HG03097 (cell line): Measurements from ENCODE around the gene IFNK.
"Not testable (repeated sequence)": the region's sequence is repeated elsewhere in the genome, so short reads cannot be mapped to it uniquely, and the experiment has no call there.

Experiments
- ATAC-seq: cut with Tn5 transposase; IDR thresholded peaks from one replicate; pipeline ENCODE4 v1.9.1; 2021; ENCODE audit not compliant: unreplicated experiment, low FRiP score

Gene IFNK, protein sequence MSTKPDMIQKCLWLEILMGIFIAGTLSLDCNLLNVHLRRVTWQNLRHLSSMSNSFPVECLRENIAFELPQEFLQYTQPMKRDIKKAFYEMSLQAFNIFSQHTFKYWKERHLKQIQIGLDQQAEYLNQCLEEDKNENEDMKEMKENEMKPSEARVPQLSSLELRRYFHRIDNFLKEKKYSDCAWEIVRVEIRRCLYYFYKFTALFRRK

DNA sequence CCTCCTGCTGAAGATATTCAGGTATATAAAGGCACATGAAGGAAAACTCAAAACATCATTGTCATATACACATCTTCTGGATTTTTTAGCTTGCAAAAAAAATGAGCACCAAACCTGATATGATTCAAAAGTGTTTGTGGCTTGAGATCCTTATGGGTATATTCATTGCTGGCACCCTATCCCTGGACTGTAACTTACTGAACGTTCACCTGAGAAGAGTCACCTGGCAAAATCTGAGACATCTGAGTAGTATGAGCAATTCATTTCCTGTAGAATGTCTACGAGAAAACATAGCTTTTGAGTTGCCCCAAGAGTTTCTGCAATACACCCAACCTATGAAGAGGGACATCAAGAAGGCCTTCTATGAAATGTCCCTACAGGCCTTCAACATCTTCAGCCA is at the start of gene IFNK:
IFNK (plus strand) TSS at position 55 of the 400 bp plus-strand sequence; CDS start at position 102, 47 bp downstream.
- no peak for ATAC-seq

DNA sequence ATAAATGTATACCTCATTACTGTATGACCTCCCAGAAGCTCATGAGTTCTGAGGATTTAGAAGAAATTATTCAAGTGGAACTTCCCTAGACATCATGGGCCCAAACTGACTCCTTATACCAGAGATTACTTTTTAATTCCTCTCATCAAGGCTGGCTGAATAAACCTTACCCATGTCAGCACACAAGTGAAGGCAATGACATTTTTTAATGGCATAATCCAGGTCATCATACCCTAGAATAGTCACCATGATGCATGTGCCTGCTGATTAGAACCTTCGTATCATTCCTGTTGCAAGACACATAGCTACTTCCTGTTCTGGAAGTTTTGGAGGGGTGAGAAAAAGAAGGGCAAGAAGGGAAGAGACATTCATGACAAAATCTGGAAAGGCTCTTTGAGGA is 49.8 kb upstream of the IFNK start:
- ATAC-seq: no peak

DNA sequence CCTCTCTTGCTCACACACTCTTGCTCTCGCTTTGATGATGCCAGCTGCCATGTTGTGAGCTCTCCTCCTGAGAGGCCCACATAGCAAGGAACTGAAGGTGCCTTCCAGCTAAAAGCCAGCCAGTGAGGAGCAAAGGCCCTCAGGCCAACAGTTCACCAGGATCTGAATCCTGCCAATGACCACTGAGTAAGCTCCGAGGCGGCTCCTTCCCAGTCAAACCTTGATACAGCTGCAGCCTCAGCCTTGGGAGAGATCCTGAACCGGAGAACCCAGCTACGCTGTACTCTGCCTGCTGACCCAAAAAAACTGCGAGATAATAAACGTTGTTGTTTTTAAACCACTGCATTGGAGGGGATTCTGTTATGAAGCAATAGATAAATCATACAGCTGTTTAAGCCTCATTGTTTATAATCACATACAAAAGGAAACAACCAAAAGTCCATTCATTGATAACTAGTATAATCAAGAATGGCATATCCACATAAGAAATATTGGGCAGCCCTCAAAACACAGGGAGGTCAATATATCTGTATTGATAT is 49.0 kb upstream of the IFNK start:
- no peak for ATAC-seq

DNA sequence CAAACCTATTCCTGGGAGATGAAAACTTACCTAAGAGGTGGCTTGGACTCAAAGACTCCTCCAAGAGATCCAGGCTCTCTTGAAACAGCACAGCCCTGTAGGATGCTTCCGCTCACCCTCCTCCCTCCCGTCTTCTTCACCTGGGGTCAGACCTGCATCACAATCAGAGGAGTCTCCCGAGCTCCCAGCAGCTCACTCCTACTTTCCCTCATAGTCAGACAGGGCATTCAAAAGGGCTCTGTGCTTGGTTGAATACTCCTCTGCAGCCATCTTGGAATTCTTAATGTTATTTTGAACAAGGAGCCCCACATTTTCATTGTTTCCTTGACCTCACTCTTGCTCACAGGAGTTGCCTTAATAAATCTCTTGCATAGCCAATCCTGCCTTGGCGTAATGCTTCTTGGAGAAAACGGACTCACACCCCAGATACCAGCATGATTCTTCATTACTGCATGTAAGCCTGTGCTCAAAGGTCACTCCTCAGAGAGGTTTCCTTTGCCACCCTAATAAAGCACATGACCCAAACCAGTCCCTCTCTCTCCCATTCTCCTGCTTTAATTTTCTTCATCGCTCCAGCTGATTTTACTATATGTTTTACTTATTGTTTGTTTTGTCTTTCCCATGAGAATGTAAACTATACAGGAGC is 47.1 kb upstream of the IFNK start:
- no peak for ATAC-seq

DNA sequence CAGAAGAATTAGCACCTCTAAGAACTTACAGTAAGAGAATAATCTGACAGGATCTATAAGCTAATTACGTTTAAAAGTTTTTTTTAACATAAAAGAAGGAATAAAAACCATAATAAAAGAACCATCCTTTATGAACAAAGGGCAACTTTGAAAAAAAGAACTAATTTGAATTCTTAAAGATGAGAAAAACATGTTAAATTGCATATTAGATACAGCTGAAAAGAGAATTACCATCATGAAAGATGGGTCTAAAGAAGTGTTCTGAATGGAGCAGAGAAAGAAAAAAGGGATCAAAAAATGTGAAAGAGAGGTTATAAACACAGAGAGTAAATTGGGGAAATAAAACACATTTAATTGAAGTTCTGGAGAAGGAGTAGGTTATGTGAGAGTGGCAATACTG is 45.8 kb upstream of the IFNK start:
- no peak for ATAC-seq

DNA sequence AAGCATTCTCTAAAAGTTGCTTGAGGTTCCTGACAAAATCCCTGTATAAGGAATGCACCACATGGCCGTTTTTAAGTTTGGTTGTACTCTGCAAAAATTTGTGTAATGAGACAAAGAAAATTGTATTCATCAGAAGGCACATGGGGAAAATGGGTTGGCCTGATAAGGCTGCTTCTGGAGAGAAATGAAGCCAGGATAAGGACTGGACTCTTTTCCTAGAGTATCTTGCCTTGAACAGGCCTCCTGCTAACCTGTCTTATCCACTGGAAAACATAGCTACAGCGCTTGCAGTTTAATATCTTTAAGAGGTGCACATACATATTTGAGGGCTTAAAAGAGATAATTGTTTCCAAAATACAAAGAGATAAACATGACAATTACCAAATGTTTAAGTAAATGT is 41.4 kb upstream of the IFNK start:
- ATAC-seq: no peak

DNA sequence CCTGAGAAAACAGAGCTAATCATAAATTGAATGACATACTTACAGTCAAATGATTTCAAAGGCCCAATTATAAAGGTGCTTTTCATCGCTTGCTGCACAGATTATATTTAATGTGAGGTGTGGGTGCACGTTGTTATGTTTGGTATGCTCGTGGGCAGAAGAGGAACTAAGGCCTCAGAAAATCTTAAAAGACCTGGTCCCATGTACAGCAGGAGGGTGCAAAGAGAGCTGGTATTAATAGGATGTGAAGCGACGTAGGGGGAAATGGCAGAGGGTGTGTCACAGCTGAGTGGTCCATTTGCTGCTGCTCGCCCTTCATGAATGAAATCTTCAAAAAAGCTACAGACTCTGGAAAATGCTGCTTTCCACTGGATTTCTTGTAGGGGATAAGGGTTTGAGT is 40.5 kb upstream of the IFNK start:
- ATAC-seq: no peak

DNA sequence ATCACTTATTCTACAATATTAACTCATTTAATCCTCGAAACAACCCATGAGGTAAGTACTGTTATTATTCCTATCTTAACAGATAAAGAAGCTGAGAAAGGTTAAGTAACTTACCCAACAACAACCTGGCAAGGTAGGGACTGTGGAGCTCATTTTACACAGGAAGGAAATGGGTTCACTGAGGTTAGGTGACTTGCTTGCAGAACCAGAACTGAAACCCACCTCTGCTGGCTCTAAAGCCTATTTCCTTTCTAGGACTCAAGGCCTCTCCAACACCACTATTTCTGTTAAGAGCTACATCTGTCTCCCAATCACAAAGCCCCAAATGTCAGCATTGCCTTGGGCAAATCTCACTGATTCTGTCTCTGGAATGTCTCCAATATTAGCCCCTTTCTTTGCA is 38.9 kb upstream of the IFNK start:
- peak; percentile 84 for ATAC-seq

DNA sequence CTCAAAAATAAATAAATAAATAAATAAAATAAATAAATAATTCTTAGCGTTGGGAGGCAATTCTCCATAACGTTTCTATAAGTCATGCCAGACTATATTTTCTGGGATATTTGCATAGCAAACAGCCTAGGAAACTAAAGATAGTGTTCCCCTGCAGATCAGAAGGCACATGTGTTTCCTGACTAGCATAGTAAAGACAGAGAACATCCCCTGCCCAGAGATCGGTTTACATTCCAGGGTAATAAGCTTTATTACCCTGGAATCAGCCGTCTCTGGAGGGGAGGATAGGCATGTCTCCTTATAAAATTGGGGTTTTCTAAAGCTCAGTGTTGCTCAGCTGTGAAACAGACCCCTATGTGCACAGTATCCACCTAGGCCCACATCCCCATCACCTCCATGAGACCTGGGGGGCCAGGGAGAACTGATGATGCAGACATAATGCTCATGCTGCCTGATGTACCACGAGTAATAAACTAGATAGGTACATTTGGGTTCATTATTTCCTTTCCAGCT is 36.9 kb upstream of the IFNK start:
- ATAC-seq: no peak

DNA sequence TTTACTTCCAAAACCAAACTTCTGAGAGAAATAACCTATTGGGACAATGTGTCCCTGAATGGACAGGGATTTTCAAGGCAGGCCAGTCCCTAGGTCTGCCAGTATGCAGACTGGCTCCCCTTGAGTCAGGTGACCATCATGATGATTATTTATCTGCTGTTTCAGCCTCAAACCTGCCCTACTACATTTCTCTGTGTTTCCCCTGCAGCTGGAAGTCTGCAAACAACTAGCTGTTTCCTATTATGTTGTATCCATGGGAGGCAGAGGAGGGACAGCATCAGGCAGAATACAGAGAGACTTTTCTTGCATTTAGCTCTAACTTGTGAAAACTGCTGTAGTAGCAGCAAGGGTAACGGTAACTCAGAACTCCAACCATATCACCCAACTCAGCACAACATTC is 36.2 kb upstream of the IFNK start:
- ATAC-seq: no peak

DNA sequence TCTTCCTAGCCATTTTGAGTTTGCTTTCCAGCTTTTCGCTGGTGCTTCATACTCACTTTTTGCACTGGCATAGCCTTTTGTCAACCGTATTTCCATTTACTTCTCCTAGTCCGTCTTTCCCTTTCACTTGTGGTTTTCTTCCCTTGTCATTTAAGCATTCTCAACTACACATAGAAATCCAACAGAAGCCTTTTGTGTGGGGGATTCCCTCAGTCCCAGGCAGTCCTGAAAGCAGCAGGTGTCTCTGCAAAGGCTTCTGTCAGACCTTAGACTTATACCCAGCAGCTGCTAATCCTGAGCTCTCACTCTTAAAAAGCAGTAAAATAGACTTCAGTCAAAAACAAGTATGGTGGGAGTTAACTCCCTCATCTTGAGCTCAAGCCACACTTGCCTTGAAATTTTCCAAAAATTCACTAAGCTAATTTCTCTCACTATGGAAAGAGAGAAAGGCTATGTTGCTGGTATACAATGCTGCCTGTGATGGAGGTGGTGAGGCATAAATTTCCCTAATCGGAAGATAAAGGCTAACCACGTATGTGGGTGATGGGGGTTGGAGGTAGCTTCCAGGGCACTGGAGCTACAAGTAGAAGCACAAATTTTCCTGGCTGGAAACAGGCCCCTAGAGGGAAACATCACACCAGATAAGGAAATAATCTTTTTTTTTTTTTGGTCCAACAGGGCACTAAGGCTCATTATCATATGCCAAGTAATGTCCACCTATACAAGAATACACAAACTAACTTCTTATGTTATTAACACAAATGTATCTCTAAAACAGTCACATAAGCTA is 34.8 kb upstream of the IFNK start:
- peak; percentile 87 for ATAC-seq

DNA sequence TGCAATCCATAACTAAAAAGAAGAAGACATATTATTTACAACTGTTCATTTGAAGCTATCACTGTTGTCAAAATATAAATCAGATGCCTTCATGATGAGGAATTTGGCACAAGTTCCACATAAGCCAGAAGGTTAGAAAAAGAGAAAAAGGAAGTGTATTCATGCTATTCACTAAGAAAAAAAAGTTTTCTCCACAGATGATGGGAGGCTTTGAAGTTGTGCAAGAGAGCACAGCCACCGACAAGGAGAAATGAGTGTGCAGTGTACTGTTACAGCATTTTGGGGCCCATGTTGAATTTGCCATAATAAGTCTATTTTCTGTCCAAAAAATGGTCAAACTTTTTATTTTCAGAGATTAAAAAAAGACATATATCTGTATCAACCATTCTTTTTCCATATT is 32.9 kb upstream of the IFNK start:
- no peak for ATAC-seq

DNA sequence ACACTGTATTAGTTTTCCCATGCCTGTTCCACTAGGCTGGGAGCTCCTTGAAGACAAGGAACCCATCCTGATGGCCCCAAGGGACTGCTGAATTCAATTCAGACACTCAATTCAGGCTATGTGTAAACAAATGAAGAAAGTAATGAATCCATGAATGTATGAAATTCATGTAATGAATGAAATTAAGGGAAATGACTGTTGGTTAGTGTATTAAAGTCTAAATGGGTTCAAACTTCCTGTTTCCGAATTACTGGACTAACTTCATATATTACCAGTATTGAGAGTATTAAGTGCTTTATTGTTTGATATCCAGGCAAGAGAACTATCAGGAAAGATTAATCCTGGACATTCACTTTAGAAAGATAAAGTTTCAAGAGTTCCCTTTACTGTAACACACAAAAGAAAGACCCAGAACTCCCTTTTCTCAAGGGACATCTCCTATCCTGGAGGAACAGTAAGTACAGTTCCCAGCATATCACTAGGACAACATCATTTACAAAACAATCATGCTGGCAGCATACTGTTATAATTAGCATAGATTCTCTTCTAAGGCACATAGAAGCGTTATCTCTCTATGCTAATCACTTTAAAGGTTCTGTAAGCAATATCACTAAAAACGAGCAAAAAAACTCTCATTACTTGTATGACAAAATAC is 28.5 kb upstream of the IFNK start:
- ATAC-seq: no peak

DNA sequence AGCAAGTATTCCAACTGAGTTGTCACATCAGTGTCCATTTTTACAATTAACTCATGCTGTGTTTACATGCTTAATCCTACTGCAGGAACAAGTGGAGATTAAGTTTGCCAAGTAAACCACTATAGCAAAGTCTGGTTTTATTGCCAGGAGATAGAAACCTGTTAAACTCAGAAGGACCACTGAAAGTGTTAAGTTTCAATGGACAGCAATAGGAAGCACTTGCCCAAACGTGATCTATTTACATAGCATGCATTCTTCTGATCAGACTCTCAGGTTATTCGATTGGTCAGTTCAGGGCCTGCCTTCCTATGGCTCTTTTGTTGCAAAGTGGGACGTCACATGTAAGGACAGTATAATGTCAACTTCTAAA is 28.0 kb upstream of the IFNK start:
- no peak for ATAC-seq

DNA sequence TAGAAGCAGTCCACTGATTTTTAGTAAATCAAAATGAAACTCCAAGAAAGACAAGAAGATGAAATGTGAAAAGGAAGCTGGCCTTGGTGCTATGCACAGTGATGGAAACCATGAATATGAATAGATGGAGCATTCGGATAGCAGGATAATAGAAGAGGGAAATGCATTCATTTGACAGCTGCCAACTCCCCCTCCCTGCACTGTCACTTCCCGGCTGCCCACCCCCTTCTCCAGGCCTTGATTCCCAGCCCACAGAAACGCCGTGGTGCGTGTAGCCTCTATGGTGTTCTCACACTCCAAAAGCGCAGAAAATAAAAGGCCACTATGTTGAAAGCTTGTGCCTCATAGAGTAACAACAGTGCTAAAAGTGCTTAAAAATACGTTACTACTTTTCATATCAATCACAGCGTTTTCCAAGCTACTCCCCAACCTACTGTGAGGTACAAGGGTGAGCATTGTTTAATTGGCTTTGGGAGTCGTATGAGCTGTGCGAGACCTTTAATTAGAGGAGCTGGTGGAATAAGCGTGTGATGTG is 26.1 kb upstream of the IFNK start:
- ATAC-seq: no peak

DNA sequence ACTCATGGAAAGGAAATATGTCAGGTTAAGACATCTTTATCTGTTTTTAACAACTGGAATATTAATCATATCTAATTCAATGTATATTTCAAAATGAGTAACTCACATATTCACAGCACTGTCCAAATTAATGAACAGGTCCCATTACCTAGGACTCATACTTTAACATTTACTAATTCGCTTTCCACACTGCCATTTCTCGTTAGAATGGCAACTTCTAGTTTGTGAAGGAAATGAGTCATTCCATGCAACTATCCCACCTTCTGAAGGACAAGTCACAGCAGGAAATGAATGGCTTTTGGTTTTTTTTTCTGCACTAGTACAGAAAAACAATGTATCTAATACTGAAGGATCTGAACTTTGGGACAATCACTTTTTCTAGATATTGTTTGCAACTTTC is 24.6 kb upstream of the IFNK start:
- ATAC-seq: no peak

DNA sequence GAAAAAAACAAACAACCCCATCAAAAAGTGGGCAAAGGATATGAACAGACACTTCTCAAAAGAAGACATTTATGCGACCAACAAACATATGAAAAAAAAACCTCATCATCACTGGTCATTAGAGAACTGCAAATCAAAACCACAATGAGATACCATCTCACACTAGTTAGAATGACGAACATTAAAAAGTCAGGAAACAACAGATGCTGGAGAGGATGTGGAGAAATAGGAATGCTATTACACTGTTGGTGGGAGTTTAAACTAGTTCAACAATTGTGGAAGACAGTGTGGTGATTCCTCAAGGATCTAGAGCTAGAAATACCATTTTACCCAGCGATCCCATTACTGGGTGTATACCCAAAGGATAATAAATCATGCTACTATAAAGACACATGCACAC is 23.2 kb upstream of the IFNK start:
- ATAC-seq: not testable (repeated sequence)

DNA sequence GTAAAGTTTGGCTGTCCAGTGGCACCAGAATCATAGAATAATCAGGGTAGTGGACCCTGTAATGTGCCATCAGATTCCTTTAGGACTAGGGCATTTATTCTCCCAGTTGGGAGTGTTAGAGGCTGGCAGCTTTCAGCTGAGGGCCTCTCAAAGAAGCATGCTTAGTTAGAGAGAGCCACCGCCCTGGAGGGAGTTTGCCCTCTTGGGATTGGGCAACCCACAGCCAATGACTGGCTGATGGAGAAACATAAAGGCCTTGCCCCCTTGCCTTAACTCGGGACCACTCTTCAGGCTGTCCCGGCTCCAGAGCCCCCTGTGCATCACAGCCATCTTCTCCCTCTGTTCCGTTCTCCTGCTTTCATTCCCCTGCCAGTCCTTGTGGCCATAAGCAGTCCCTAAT is 20.5 kb upstream of the IFNK start:
- ATAC-seq: no peak

DNA sequence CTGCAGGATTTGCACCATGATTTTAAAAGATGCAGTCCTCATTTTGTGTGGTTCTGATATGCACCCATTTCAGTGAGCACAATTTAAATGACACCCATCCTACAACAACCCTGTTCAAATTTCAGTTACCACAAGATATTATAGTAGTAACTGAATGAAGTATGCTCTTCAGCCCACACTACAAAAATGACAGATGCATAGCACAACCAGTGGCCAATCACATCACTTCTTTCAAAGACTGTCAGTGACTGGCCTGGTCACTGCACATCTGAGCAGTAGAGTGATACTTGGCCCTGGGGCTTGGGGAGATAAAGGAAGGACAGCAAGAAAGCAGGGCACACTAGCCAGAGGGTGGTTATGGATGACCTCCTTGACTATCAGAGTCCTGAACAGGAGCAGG is 19.8 kb upstream of the IFNK start:
- no peak for ATAC-seq

DNA sequence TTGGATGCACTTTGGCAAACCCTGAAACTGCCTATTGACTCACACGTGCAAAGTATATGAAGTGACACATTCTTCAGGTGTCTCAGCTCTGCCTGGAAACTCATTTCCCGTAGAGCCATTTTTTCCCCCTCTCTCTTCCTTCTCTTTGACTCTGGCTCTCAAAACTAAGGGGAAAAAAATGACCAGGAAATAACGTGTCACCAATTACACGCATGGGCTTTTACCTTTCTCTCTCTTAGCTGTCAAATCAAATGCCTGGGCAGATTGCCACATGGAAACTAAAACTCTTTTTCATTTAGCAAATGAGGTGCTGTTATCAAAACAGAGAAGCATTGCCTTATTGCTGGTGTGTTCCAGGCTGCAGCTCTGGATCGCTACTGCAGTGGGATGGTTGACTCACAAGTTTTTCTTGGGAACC is 18.3 kb upstream of the IFNK start:
- ATAC-seq: no peak

DNA sequence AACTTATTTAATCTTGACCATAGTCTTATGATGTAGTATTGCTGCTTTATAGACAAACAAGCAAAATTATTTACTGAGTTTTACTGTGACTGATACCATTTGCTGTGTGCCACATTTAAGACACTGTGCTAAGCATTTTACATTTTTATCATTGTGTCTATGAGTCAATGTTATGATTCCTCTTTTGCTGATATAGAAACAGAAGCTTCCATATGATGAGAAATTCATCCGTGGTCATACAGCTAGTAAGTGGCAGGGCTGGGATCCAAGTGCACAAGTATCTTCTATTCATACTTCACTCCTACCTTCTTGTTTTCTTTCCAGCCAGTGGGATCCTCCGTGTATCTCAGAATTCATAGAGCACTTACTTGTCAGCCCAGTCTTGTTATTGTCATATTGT is 17.1 kb upstream of the IFNK start:
- ATAC-seq: no peak
